ENCODE results near the gene MERTK. TPM values are rescaled to one million over a fixed set of nuclear protein-coding genes. Genes with fewer than 3 reads are reported as not detected.

Gene MERTK
- total RNA-seq, 1 experiment from 2014 or later: 14.5 TPM

- DNase-seq (ENCODE audit: low read depth, low spot score) (peak; percentile 99), ATAC-seq (peak; percentile 99)
- in situ Hi-C loops (cut with HindIII; ENCODE audit: low pct_unique_long_range_greater_than_20kb, low sequenced_read_pairs) (no loop called here), intact Hi-C loops (cut with micrococcal nuclease; ENCODE audit: unreplicated experiment) (no loop called here)
- Histone ChIP-seq H3K4me1 (ENCODE audit: control insufficient read depth, insufficient read depth, low read length) (peaks cover 33% of the 10 kb centered on the region), H3K27ac (ENCODE audit: low read length) (peak overlapping the region; percentile 84), H3K4me3 (ENCODE audit: low read depth in 2 of 2, low read length in 2 of 2) (no peak overlapping the region), H3K36me3 (ENCODE audit: control insufficient read depth, insufficient read depth, low read length) (peaks cover 3% of the 10 kb centered on the region; the same call in 1 of the 2 replicates), H3K27me3 (ENCODE audit: control insufficient read depth, insufficient read depth, low read length) (no peaks in the 10 kb centered on the region), H3K9me3 (ENCODE audit: control insufficient read depth, insufficient read depth, low read depth, low read length) (peaks cover 9% of the 10 kb centered on the region)
- ChIA-PET CTCF (no interaction called here), POLR2A (no interaction called here)
- no TSS peak for BruUV-seq (replicated peaks)
- TF ChIP-seq TCF7L2 (IDR thresholded peaks at IDR 0.05; ENCODE audit: low read depth, low read length) (peak; percentile 90), POLR2AphosphoS5 (IDR thresholded peaks at IDR 0.05; ENCODE audit: low read depth, low read length) (peak; percentile 78), REST (IDR thresholded peaks at IDR 0.05; ENCODE audit: insufficient read depth in 1 of 2, low read depth in 2 of 2, low read length in 1 of 2) (no peak)
Measured at GRCh38 chr2:111975053-111975552, 76.7 kb downstream of the MERTK start.

GRCh38 chr2:111975819-111976218 lies 77.4 kb downstream of the MERTK start:
- intact Hi-C loops (cut with micrococcal nuclease; ENCODE audit: unreplicated experiment) (no loop called here), in situ Hi-C loops (cut with HindIII; ENCODE audit: low pct_unique_long_range_greater_than_20kb, low sequenced_read_pairs) (no loop called here)
- peaks cover 9% of the 10 kb centered on the region for H3K9me3 ChIP-seq (ENCODE audit: control insufficient read depth, insufficient read depth, low read depth, low read length)
- TF ChIP-seq POLR2AphosphoS5 (IDR thresholded peaks at IDR 0.05; ENCODE audit: low read depth, low read length) (no peak), SIN3A (IDR thresholded peaks at IDR 0.05; ENCODE audit: borderline replicate concordance, insufficient read depth, low read depth, low read length) (no peak), REST (IDR thresholded peaks at IDR 0.05; ENCODE audit: insufficient read depth in 1 of 2, low read depth in 2 of 2, low read length in 1 of 2) (no peak), TCF7L2 (IDR thresholded peaks at IDR 0.05; ENCODE audit: low read depth, low read length) (no peak)
- H3K4me3 ChIP-seq (ENCODE audit: low read depth in 2 of 2, low read length in 2 of 2): no peak overlapping the region
- BruUV-seq (replicated peaks): no TSS peak
- CTCF ChIA-PET: no interaction called here
- POLR2A ChIA-PET: no interaction called here
- DNase-seq (ENCODE audit: low read depth, low spot score) (peak; percentile 41), ATAC-seq (peak; percentile 33)
- H3K27ac ChIP-seq (ENCODE audit: low read length): peak overlapping the region; percentile 84
- peaks cover 3% of the 10 kb centered on the region; the same call in 1 of the 2 replicates for H3K36me3 ChIP-seq (ENCODE audit: control insufficient read depth, insufficient read depth, low read length)
- H3K4me1 ChIP-seq (ENCODE audit: control insufficient read depth, insufficient read depth, low read length): peaks cover 33% of the 10 kb centered on the region
- H3K27me3 ChIP-seq (ENCODE audit: control insufficient read depth, insufficient read depth, low read length): no peaks in the 10 kb centered on the region

- TF ChIP-seq SIN3A (IDR thresholded peaks at IDR 0.05; ENCODE audit: borderline replicate concordance, insufficient read depth, low read depth, low read length): no peak
- TF ChIP-seq CTCF (IDR thresholded peaks at IDR 0.05): no peak
- TF ChIP-seq TCF7L2 (IDR thresholded peaks at IDR 0.05; ENCODE audit: low read depth, low read length): no peak
- no peak for TF ChIP-seq POLR2AphosphoS5 (IDR thresholded peaks at IDR 0.05; ENCODE audit: low read depth, low read length)
- TF ChIP-seq REST (IDR thresholded peaks at IDR 0.05; ENCODE audit: insufficient read depth in 1 of 2, low read depth in 2 of 2, low read length in 1 of 2): no peak
- peaks cover 9% of the 10 kb centered on the region for H3K9me3 ChIP-seq (ENCODE audit: control insufficient read depth, insufficient read depth, low read depth, low read length)
- no peak for DNase-seq (ENCODE audit: low read depth, low spot score)
- intact Hi-C loops (cut with micrococcal nuclease; ENCODE audit: unreplicated experiment): no loop called here
- ATAC-seq: no peak
- H3K36me3 ChIP-seq (ENCODE audit: control insufficient read depth, insufficient read depth, low read length): peaks cover 3% of the 10 kb centered on the region; the same call in 1 of the 2 replicates
- H3K27me3 ChIP-seq (ENCODE audit: control insufficient read depth, insufficient read depth, low read length): no peaks in the 10 kb centered on the region
- in situ Hi-C loops (cut with HindIII; ENCODE audit: low pct_unique_long_range_greater_than_20kb, low sequenced_read_pairs): no loop called here
- CTCF ChIA-PET: no interaction called here
- H3K4me1 ChIP-seq (ENCODE audit: control insufficient read depth, insufficient read depth, low read length): peaks cover 33% of the 10 kb centered on the region
- no TSS peak for BruUV-seq (replicated peaks)
- no peak overlapping the region for H3K4me3 ChIP-seq (ENCODE audit: low read depth in 2 of 2, low read length in 2 of 2)
- peak overlapping the region; percentile 2; the same call in 1 of the 2 replicates for H3K27ac ChIP-seq (ENCODE audit: low read length)
- POLR2A ChIA-PET: no interaction called here
Measured at GRCh38 chr2:111977240-111977639, 78.8 kb downstream of the MERTK start.
